ENCODE measurements around the gene COMT. TPM values are rescaled to one million over a fixed set of nuclear protein-coding genes. Genes with fewer than 3 reads are reported as not detected.

Gene COMT
- total and polyA plus RNA-seq, 2 of the 4 experiments (the other 2 are of a cell fraction): 202 to 347 TPM

DNA sequence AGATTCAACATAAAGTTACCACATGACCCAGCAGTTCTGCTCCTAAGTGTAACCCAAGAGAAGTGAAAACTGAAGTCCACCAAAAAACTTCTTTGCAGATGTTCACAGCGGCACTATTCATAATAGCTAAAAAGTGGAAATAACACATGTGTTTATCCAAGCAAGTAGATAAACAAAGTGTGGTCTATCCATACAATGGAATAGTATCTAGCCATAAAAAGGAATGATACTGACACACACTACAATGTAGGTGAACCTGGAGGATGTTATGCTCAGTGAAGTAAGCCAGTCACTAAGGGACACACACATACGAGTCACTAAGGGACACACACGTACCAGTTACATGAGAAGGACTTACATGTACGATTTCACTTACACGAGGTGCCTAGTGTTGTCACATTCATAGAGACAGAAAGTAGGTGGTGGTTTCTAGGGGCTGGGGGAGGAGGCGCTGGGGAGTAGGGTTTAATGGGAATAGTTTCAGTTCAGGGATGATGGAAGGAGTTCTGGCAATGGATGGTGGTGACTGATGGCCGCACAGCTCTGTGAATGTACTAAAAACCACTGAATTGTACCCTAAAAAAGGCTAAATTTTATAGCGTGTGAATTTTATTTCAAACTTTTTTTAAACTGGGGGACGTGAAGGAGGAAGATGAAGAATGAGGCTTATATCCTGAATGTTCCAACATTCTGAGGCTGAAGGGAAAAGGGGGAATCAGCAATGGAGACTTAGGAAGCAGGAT, 27.2 kb upstream of the COMT start:
- Histone ChIP-seq H3K4me2 (ENCODE audit: low read depth, low read length) (no peak overlapping the region), H3K4me3 (ENCODE audit: insufficient read depth, low read depth, low read length) (no peak overlapping the region), H4K91ac (ENCODE audit: insufficient read depth, low read depth, low read length) (no peak overlapping the region), H2BK5ac (ENCODE audit: low read depth, low read length, poor library complexity, severe bottlenecking) (no peak overlapping the region), H3K4ac (ENCODE audit: low read depth, low read length) (no peak overlapping the region), H2AK5ac (ENCODE audit: low read depth, low read length) (no peak overlapping the region), H3K56ac (ENCODE audit: extremely low read depth, insufficient read depth, low read length) (no peak overlapping the region), H2BK15ac (ENCODE audit: low read depth, low read length) (no peak overlapping the region), H3K18ac (ENCODE audit: low read depth, low read length) (no peak overlapping the region), H2AK9ac (replicated peaks; ENCODE audit: low read depth, low read length, poor library complexity) (no peak overlapping the region), H3K9ac (ENCODE audit: low read depth, low read length) (no peak overlapping the region), H3K27ac (ENCODE audit: insufficient read depth, low read length) (no peak overlapping the region), H3K79me1 (ENCODE audit: low read depth in 1 of 2, low read length in 2 of 2) (peaks cover 0 to 5% of the 10 kb centered on the region in 2 experiments; a peak in 2 of 4 replicates), H2AFZ (replicated peaks; ENCODE audit: low read length, poor library complexity) (no peak overlapping the region), H4K8ac (ENCODE audit: low read depth in 2 of 2, low read length in 2 of 2) (no peak overlapping the region), H4K20me1 (ENCODE audit: insufficient read depth, low read length) (no peaks in the 10 kb centered on the region), H3K36me3 (ENCODE audit: control insufficient read depth, insufficient read depth, low read length) (peaks cover 49% of the 10 kb centered on the region), H2BK120ac (ENCODE audit: low read depth, low read length) (no peak overlapping the region), H2BK20ac (ENCODE audit: low read depth, low read length) (no peak overlapping the region), H4K5ac (ENCODE audit: low read depth, low read length) (no peak overlapping the region), H3K9me3 (ENCODE audit: control insufficient read depth, insufficient read depth, low read length) (no peaks in the 10 kb centered on the region; the same call in 1 of the 2 replicates), H3K9me1 (ENCODE audit: insufficient read depth, low read length) (peaks cover 8% of the 10 kb centered on the region; the same call in 1 of the 2 replicates), H3K27me3 (ENCODE audit: control insufficient read depth, insufficient read depth, low read length) (no peaks in the 10 kb centered on the region), H3K4me1 (ENCODE audit: control insufficient read depth, insufficient read depth, low read length) (peaks cover 2% of the 10 kb centered on the region), H3K23ac (ENCODE audit: low read depth, low read length) (no peak overlapping the region), H3K14ac (replicated peaks; ENCODE audit: low read depth, low read length) (no peak overlapping the region)
- no TSS peak for BruUV-seq (replicated peaks)
- no peak for TF ChIP-seq BHLHE40 (IDR thresholded peaks at IDR 0.05; ENCODE audit: low read depth, low read length)
- no peak for TF ChIP-seq CHD1 (IDR thresholded peaks at IDR 0.05; ENCODE audit: low read depth, low read length)
- no peak for TF ChIP-seq RCOR1 (IDR thresholded peaks at IDR 0.05; ENCODE audit: insufficient replicate concordance, low read length)
- TF ChIP-seq, protein P1, sequence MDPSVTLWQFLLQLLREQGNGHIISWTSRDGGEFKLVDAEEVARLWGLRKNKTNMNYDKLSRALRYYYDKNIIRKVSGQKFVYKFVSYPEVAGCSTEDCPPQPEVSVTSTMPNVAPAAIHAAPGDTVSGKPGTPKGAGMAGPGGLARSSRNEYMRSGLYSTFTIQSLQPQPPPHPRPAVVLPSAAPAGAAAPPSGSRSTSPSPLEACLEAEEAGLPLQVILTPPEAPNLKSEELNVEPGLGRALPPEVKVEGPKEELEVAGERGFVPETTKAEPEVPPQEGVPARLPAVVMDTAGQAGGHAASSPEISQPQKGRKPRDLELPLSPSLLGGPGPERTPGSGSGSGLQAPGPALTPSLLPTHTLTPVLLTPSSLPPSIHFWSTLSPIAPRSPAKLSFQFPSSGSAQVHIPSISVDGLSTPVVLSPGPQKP (IDR thresholded peaks at IDR 0.05; ENCODE audit: borderline replicate concordance, low read depth, low read length): no peak
- no peak for TF ChIP-seq NFE2L2 (IDR thresholded peaks at IDR 0.05; ENCODE audit: low read depth, low read length)
- ATAC-seq (ENCODE audit: low read depth): no peak
- POLR2A ChIA-PET (ENCODE audit: unreplicated experiment): no interaction called here
- in situ Hi-C loops (cut with MboI; ENCODE audit: low sequenced_read_pairs) (loop anchor here (5.0 kb wide), 1 partner anchor 182 kb away; no protein-coding TSS in a partner anchor), intact Hi-C loops (cut with micrococcal nuclease) (no loop called here), dilution Hi-C loops (cut with HindIII; ENCODE audit: low sequenced_read_pairs, unreplicated experiment) (no loop called here)
- WGBS, 2 experiments (ENCODE audit: extremely low coverage in 2 of 2, insufficient read length in 1 of 2): 100% methylated on average over 2 of the region's 9 CpGs; no CpG with 5 or more reads in 1 of the 2 experiments
- no peak for DNase-seq
- CTCF ChIA-PET: interaction anchor here (2.1 kb wide), 1 partner anchor 184 kb away, joined by 14 read pairs; no protein-coding TSS in a partner anchor
